GM19395 (cell line): ENCODE data around the gene RALBP1.

Experiments used
- ATAC-seq: cut with Tn5 transposase; IDR thresholded peaks from one replicate; pipeline ENCODE4 v1.9.1; 2021; ENCODE audit warnings: mild to moderate bottlenecking, moderate library complexity; ENCODE audit not compliant: unreplicated experiment

RALBP1 gene

DNA sequence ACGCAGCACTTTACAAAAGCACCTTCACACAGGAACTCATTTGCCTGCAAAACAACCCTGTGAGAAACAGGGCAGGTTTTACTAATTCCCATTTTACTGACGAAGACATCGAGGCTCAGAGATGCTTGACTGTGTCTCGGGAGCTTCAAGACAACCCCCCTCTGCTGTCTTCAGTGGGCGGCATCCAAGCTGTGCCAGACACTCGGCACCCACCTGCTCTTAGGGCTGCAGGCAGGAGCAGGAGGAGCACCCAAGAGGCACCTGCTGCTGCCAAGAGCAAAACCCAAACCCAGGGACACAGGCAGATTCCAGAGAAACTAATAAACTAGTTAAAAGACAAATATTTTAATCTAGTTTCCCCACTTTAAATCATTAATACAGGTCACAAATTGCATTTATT, 71.2 kb downstream of the RALBP1 start:
- ATAC-seq, result no peak

DNA sequence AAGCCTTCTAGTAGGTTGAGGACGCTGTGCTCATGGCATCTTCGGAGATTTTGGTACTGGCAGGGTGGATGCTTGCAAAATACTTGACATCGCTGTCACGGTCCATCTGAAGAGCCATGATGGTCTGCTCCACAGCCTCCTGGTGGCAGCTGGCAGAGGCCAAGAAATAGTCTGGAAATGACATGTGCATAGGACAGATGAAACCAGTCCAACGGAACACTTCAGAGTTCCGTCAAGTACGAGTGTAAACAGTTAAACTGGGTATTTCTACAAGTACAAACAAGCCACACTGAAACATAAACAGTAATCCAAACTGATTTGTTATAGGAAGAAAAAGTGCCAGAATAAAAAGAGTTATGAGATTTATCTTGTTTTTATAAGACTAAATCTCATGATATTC, 72.5 kb downstream of the RALBP1 start:
- ATAC-seq, result no peak

DNA sequence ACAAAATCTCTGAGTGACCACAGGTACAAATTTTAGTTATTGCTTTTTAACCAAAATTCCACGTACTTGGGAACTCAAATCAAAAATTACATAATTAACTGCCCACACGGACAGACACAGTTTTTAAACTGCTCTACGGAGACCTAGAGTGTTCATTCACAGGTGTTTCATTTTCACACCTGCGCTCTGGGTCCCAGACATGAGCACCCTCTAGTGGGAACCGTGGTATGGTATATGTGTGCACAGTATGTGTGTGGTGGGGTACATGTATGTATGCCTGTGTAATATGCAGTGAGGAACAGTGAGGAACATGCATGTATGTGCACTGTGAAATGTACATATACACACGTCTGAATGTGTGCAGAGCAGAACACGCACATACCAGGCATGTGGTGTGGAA, 74.1 kb downstream of the RALBP1 start:
- no peak for ATAC-seq

DNA sequence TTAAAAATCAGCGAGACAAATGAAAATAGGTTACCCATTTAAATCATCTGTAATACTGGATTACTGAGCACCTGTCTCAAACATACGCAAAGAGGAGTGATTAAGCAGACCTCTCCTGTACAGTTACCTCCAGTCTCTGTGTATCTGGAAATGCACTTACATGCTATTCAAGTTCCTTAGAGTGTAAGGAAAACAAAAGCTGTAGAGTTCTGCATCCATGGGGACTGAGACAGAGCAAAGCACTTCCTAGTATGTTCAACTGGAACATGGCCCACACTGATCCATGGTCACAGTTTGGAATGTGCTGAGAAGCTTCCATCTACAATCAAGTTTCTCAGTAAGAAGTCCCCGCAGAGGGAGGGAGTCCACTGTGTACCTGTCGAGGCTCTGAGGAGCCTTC, 75.1 kb downstream of the RALBP1 start:
- ATAC-seq, result no peak

DNA sequence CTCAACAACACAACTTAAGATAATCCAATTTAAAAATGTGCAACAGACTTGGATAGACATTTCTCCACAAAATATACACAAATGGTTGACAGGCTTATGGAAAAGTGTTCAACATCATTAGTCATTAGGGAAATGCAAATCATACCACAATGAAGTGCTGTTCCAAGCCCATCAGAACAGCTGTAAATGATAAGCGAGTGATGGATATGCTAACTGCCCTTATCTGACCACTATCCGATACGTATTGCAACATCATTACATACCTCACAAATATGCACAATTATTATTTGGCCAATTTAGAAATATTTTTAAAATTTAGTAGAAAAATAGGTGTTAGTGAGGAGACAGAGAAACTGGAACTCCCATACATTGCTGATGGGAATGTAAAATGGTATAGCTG, 76.9 kb downstream of the RALBP1 start:
- ATAC-seq, result no peak

DNA sequence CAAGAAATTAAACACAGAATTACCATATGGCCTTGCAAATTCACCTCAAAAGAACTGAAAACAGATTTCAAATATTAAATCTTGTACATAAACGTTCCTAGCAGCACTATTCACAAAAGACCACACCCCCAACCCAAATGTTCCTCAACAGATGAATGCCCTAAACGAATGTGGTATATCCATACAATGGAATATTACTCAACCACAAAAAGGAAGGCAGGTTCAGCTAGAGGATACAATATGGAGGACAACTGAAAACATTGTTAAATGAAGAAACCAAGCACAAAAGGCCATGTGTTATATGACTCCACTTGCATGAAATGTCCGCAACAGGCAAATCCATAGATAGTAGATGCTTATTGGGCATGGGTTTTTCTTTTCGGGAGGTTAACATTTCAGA, 77.3 kb downstream of the RALBP1 start:
- no peak for ATAC-seq

DNA sequence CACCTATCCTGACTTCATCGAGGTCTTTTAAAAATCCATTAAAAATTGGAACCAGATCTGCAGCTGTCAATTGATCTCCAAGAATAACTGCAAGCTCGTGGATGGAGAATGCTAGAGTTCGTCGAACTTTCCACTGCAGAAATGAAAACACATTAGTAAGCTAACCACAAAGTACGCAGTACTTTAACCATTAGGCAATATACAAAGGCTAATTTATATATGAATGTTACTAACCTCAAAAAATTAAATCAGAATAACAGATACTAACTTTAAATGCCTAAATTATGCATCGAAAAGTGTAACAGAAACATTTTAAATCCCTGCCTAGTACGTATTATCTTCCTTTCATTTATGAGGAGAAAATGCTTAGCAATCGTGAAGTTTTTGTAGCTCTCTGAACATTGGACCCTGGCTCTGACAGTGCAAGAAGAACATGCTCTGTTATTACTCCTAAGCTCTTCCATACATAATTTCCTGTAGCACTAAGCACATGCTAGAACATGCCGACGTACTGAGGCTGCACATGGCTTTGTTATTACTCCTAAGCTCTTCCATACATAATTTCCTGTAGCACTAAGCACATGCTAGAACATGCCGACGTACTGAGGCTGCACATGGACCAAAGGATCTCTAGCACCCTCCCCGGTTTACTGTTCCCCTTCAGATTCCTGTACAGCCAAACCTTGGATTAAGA, 82.1 kb downstream of the RALBP1 start:
- ATAC-seq, result no peak

DNA sequence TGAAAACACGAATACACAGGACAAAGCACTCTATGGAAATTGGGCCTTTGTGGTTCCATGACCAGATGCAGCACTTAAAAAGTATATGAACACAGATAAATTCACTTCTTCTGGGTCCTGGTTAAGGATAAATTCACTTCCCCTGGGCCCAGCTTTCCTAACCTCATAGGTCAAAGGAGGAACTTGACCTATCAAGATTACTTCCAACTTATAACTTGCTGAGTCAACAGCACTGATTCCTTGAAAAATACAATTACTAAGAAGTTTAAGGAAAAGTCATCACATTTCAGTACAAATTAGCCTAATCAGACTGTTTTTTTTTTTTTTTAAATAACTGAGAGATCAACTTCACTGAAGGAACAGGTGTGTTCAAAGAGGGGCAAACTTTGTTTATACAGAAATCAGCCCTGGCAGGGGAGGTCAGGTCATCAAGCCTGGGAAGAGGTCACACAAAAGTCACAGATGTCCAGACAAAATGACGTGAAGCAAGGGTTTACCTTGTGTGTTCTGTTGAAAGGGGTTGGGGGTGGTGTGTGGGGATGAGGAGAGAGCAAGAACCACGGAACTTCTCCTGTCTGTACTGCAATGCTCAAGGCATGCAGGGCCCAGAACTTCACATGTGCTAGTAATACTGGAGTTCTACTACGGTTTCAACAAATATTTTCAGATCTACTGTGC, 83.2 kb downstream of the RALBP1 start:
- ATAC-seq, result no peak

DNA sequence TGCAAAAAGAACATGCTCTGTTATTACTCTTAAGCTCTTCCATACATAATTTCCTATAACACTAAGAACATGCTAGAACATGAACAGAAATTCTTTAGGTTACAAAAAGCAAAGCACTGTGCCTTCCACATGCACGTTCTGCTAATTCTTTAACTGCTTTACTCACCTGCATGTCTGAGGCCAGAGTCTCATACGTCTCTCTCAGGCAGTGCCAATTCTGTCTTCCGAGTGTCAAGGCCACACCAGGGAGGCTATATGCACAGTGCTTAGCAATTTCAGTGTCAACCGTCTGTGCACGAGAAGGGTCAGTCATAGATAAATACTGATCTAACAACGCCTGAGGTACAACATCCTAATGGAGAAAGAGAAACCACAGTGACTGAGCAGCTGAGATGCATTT, 83.9 kb downstream of the RALBP1 start:
- no peak for ATAC-seq

DNA sequence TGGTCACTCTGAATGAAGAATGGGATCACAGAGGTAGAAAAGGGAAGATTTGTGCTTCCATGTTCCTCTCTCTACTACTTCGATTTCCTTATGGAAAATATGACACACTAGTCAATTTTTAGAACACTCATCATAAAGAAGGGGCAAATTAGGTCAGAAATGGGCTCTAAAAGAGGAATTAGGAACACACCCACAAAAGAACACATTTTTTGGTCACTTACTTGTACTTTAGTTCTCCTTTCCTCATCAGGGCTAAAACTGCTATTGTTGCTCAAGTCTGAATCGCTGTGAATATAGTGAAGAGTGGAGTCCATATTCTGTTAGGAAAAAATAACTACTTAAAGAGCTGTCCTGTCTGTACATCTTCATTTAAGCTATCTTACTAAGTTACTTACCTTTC, 86.4 kb downstream of the RALBP1 start:
- no peak for ATAC-seq

DNA sequence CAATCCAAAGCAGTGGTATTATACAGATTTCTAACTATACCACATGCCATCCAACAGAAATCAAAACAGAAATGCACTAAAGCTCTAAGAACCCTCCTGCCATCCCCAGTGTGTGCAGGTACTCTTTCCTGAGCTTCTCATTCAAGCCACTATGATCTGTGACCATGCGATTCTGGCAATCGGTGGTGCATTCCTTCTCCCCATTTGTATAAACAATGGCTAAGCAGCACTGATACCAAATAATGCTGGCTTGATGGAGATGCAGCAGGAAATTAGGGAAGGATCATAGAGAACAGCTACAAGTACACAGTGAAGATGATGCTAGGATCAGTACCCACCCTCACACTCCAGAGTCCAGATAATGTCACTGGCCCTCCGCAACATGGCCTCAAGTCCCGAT, 87.3 kb downstream of the RALBP1 start:
- ATAC-seq, result no peak

DNA sequence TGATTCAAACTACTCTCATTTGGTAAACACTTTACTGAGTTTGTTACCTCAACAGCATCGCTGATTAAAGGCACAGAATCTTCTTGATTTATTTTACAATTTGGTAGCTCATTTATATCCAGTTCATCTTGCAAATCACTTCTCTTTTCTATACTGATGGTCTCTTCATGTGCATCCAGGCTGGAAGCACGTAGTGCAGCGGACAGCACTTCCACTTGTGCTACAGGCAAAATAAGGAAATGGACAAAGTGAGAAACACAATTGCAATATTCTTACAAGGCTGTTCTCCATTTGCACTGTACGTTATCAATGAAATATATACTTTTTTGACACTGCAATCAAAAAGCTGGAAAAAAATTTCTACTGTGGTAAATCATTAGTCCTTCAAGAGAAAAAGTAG, 88.0 kb downstream of the RALBP1 start:
- no peak for ATAC-seq

DNA sequence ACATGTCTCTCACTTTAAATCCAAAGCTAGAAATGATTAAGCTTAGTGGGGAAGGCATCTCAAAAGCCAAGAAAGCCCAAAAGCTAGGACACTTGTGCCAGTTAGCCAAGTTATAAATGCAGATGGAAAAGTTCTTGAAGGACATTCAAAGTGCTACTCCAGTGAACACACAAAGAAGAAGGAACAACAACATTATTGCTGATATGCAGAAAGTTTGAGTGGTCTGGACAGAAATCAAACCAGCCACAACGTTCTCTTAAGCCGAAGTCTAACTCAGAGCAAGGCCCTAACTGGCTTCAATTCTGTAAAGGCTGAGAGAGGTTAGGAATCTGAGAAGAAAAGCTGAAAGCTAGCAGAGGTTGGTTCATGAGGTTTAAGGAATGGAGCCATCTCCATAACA, 90.1 kb downstream of the RALBP1 start:
- ATAC-seq, result no peak

DNA sequence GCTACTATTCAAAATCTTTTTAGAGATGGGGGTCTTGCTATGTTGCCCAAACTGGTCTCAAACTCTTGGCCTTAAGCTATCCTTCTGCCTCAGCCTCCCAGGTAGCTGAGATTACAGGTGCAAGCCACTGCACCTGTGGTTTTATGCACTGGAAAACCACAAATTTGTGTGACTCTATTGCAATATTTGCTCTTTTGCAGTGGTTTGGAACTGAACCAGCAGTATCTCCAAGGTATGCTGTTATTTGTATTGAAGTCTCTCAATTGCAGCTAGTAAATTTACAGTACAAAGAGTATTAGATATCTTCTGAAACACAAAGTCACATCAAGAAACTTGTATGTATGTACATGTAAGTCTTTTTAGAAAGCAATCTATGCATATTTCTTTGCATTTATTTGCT, 92.9 kb downstream of the RALBP1 start:
- ATAC-seq, result no peak

DNA sequence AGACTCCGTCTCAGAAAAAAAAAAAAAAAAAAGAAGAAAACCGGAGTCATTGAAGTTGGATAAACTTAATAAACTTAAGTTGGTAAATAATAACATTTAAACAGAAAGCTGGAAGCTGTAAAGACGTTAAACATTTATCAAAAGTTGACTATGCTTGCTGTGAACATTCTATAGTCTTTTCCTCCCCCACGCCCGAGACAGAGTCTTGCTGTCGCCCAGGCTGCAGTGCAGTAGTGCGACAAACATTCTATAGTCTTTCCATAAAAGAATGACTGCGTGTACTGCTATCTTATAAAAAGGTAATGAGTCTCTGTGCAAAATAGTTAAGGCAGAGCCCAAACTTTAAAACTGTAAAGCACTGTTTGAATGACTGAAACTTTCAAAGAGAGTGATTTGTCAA, 93.9 kb downstream of the RALBP1 start:
- ATAC-seq, result no peak

DNA sequence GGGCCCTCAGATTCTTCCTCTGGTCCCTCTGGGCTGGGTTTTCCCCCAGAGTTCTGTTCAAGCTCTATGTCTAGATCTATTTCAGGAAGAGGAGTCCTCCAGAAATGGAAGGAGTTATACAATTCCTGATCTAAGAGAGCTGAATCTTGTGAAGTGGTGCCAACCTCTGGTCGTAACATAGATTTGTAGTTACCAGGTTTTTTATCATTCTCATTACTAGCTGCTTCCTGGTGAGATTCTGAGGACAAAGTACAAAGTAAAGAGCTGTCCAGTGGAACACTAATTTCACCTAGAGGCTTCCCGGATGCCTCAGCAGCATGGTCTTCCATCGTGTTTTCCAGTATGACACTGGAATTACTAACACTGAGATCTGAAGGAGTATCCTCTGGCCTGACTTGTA, 94.9 kb downstream of the RALBP1 start:
- ATAC-seq, result no peak

DNA sequence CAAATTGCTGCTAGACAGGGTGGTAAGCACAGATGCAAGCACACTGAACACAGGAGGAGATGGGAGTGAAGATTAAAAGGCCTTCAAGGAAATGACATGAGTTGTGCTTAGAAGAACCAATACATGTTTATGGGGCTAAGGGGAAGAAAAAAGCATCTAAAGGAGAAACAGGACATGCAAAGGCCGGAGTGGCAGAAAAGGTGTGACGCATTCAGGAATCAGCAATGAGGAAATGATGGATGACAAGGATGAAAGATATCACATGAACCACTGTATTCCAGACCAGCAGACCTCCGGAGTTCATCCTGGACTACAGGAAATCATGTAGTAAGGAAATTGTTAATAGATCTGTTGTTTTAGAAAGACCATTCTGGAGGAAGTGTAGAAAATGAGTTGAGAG, 96.2 kb downstream of the RALBP1 start:
- ATAC-seq, result no peak

DNA sequence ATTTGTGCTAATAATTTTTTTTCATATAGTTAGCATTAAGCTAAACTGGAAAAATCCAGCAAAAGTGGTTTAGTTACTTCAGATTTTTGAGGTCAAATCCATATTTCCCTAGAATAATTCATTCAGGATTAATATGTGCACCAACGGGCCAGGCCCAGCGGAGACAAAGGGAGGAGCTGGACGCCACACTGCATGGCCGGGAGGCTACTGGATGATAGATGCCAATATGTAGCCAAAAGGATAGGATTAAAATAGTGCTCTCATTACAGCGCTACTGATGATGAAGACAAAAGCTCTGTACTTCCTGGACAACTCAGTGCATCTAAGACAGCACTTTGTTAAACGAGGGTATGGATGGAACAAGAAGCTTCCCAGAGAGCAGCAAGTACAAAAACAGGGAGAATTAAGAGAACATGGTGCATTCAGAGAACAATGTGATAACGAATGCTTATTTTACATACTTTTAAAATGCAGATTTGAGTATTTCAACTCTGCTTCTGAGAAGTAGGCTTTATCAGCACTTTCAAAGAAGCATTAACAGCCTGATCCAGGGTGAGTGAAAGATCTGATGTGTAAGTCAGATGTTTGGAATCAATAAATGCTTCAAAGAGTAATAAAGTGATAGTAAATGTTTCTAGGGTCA, 99.3 kb downstream of the RALBP1 start:
- ATAC-seq, result no peak

DNA sequence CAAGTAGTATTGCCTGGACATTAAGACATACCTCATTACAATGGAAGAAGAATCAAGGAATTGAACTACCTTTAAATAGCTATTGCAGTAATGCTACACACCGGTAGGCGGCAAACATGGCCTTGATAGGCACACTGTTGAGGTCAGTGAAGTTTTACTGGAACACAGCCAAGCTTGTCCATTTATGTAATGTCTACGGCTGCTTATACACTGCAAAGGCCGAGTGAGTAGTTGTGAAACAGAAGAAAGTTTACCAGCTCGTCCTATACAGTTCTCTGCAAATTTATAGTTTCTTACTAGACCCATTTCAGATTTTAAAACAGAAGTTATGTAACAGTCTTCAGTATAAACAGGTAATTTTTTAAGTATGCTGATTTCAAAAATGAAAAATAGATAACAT, 100.2 kb downstream of the RALBP1 start:
- no peak for ATAC-seq

DNA sequence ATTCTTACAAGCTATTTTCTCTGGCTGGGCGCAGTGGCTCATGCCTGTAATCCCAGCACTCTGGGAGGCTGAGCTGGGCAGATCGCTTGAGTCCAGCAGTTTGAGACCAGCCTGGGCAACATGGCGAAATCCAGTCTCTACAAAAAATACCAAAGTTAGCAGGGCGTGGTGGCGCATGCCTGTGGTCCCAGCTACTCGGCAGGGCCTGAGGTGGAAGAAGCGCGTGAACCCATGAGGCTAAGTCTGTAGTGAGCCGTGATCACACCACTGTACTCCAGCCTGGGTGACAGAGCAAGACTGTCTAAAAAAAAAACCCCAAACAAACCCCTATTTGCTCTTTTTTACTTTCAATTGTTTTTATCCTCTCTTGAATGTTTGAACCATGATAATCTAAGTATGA, 102.0 kb downstream of the RALBP1 start:
- no peak for ATAC-seq

DNA sequence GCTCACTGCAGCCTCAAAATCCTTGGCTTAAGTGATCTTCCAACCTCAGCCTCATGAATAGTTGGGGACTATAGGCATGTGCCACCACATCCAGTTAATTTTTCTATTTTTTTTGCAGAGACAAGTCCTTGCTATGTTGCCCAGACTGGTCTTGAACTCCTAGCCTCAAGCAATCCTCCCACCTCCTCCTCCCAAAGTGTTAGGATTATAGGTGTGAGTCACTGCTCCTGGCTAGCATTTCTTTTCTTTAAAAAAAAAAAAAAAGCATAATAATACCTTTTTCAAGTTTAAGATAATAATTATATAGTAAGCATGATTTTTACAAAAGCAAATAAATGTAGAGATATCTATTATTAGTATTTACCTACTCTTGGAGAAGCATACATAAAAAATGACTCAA, 103.0 kb downstream of the RALBP1 start:
- ATAC-seq, result no peak

DNA sequence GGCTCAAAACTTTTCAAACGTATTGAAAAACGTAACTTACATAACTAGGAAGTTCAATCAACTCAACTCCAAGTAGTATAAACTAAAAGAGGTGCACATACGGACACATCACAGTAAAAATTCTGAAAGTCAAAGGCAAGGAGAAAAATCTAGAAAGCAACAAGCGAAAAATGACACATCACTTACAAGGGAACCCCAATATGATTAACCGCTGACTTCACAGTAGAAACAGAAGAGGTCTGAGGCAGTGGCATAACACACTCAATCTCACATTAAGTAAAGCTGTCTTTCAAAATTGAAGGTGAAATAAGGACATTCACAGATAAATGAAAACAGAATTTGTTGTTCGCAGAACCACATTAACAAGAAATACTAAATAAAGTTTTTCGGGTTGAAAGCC, 106.4 kb downstream of the RALBP1 start:
- no peak for ATAC-seq

DNA sequence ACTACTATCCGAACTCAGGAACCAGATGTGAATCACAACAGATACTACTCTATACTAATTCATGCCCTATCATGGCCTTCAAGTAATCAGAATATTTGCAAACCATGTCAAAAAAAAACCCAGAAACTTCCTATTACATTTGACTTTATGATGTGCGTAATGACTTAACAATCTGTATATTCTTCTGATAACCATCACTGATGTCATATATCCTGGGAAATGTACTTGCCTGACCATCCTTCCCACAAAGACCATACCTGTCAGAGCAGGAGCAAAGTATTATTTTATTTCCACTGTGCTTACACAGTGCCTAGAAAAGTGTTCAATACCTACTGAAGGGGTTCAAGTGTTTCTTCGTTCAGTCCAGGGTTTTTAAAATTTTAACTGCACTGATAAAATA, 111.5 kb downstream of the RALBP1 start:
- no peak for ATAC-seq
